ENCODE data around the gene PCDH9. TPM values are rescaled to one million over a fixed set of nuclear protein-coding genes. Genes with fewer than 3 reads are reported as not detected.

PCDH9 gene
- total RNA-seq, 1 experiment from 2014 or later, result 5.8 TPM

DNA sequence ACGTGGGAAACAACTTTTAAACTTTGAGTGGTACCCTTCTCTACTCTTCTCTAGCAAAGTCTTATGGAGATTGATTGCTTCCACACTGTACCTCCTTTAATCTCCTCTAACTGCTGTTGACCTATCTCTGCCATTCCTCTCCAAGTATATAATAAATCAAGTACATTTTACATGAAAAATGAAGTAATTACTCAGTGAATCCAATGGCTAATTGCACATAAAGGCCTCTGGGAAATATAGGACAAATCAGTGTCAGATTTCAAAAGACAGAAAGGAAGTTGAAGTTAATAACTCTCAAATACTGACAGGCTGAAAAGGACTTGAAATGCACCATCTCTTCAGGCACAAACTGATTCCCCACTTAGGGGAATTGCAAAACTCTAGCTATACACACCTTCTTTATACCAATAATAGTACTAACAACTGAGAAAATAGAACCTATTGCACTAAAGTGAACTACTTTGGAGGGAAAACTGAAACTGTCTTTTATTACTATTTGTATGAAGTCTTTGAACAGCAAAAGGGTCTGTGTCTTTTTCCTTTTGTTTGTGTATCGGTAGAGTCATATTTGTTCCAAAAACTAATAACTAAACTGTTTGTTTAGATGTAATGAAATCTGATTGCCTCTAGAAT lies 701.1 kb downstream of the PCDH9 start:
- H3K36me3 ChIP-seq (ENCODE audit: insufficient read depth, low read length, poor library complexity, severe bottlenecking), result no peaks in the 10 kb centered on the region
- BruUV-seq (replicated peaks), result no TSS peak
- ChIA-PET CTCF (no interaction called here), POLR2A (ENCODE audit: low non-redundant PET) (no interaction called here)
- DNase-seq (ENCODE audit: low spot score), result peak; percentile 36
- no peaks in the 10 kb centered on the region for H3K9me3 ChIP-seq (ENCODE audit: low read depth, low read length, poor library complexity, severe bottlenecking)
- no peak overlapping the region for H3K27ac ChIP-seq (ENCODE audit: low read depth, low read length, poor library complexity, severe bottlenecking)
- intact Hi-C loops (cut with micrococcal nuclease; ENCODE audit: unreplicated experiment), result no loop called here
- no peaks in the 10 kb centered on the region for H3K4me1 ChIP-seq (ENCODE audit: insufficient read depth, low read length, poor library complexity, severe bottlenecking)
- peaks cover 40% of the 10 kb centered on the region for H3K27me3 ChIP-seq (replicated peaks; ENCODE audit: insufficient read depth, low read depth, low read length, poor library complexity)
- TF ChIP-seq, protein P1, sequence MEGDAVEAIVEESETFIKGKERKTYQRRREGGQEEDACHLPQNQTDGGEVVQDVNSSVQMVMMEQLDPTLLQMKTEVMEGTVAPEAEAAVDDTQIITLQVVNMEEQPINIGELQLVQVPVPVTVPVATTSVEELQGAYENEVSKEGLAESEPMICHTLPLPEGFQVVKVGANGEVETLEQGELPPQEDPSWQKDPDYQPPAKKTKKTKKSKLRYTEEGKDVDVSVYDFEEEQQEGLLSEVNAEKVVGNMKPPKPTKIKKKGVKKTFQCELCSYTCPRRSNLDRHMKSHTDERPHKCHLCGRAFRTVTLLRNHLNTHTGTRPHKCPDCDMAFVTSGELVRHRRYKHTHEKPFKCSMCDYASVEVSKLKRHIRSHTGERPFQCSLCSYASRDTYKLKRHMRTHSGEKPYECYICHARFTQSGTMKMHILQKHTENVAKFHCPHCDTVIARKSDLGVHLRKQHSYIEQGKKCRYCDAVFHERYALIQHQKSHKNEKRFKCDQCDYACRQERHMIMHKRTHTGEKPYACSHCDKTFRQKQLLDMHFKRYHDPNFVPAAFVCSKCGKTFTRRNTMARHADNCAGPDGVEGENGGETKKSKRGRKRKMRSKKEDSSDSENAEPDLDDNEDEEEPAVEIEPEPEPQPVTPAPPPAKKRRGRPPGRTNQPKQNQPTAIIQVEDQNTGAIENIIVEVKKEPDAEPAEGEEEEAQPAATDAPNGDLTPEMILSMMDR (conservative IDR thresholded peaks at IDR 0.05; ENCODE audit: low read depth, low read length), result no peak
- no peak for TF ChIP-seq EZH2 (IDR thresholded peaks at IDR 0.05; ENCODE audit: borderline replicate concordance, low read depth, low read length, poor library complexity, severe bottlenecking)
- no peak overlapping the region for H3K4me3 ChIP-seq (ENCODE audit: low read depth, low read length, poor library complexity, severe bottlenecking)

DNA sequence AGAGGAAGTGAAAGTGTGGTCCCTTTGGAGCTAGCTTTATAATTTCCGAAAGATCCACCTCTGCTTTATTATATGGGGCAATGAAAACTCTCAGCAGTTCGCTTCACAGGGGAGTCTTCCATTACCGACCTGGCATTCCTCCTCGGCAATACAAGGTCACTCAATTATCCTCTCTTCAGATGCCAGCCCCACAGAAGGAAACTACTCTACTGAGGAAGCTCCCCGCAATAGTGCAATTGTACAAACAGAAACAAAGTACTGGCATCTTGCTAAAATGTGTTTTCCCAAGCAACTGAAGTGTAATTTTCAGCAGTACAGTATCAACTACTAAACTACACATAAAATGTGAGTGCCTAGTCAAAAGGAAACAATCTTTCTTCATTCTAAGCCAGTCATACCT lies 702.0 kb downstream of the PCDH9 start:
- Histone ChIP-seq H3K4me3 (ENCODE audit: low read depth, low read length, poor library complexity, severe bottlenecking) (no peak overlapping the region), H3K27me3 (replicated peaks; ENCODE audit: insufficient read depth, low read depth, low read length, poor library complexity) (peaks cover 34% of the 10 kb centered on the region), H3K36me3 (ENCODE audit: insufficient read depth, low read length, poor library complexity, severe bottlenecking) (no peaks in the 10 kb centered on the region), H3K27ac (ENCODE audit: low read depth, low read length, poor library complexity, severe bottlenecking) (no peak overlapping the region), H3K4me1 (ENCODE audit: insufficient read depth, low read length, poor library complexity, severe bottlenecking) (no peaks in the 10 kb centered on the region), H3K9me3 (ENCODE audit: low read depth, low read length, poor library complexity, severe bottlenecking) (no peaks in the 10 kb centered on the region)
- CTCF ChIA-PET, result no interaction called here
- POLR2A ChIA-PET (ENCODE audit: low non-redundant PET), result no interaction called here
- intact Hi-C loops (cut with micrococcal nuclease; ENCODE audit: unreplicated experiment), result no loop called here
- no peak for TF ChIP-seq EZH2 (IDR thresholded peaks at IDR 0.05; ENCODE audit: borderline replicate concordance, low read depth, low read length, poor library complexity, severe bottlenecking)
- TF ChIP-seq, protein P1 (conservative IDR thresholded peaks at IDR 0.05; ENCODE audit: low read depth, low read length), result no peak
- no TSS peak for BruUV-seq (replicated peaks)
- DNase-seq (ENCODE audit: low spot score), result no peak

DNA sequence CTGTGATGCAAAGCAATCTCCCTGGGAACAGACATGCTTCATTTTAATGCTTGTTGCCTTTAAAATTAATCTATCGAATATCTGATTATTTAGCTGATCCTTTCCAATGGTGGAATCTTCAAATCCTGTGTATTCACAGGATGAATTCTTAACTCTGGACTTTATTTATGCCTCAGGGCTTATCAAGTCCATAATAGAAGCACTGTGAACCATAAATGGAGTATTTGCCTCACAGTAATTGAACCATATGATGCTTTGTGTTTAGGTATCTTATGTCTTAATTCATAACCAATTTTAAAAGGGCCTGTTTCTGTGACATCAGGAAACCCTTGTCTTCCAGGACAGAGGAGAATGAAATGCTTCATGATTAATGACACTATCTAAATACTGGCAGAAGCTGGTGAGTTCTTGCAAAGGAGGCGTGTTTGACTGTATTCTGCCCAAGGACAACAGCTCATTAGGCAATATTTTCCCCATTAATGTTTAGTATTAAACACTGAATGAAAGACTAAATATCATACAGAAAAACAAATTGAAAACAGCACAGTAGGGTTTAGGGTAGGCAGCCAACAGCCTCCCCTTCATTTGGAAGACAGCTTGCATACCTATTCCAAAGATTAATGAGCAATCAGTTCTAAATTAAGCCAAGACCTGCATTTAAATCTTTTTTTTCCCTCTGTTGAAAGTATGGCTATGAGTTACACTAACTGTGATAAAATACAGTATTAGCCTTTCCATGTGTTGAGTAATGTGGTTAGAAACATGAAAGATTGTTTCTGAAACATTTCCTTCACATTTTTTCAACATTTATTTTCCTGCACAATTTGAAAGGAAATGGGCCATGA lies 709.4 kb downstream of the PCDH9 start:
- Histone ChIP-seq H3K27ac (ENCODE audit: low read depth, low read length, poor library complexity, severe bottlenecking) (no peak overlapping the region), H3K27me3 (replicated peaks; ENCODE audit: insufficient read depth, low read depth, low read length, poor library complexity) (peaks cover 17% of the 10 kb centered on the region), H3K36me3 (ENCODE audit: insufficient read depth, low read length, poor library complexity, severe bottlenecking) (no peaks in the 10 kb centered on the region), H3K9me3 (ENCODE audit: low read depth, low read length, poor library complexity, severe bottlenecking) (no peaks in the 10 kb centered on the region), H3K4me3 (ENCODE audit: low read depth, low read length, poor library complexity, severe bottlenecking) (no peak overlapping the region), H3K4me1 (ENCODE audit: insufficient read depth, low read length, poor library complexity, severe bottlenecking) (no peaks in the 10 kb centered on the region)
- intact Hi-C loops (cut with micrococcal nuclease; ENCODE audit: unreplicated experiment), result no loop called here
- CTCF ChIA-PET, result no interaction called here
- POLR2A ChIA-PET (ENCODE audit: low non-redundant PET), result no interaction called here
- TF ChIP-seq, protein P1 (conservative IDR thresholded peaks at IDR 0.05; ENCODE audit: low read depth, low read length), result no peak
- no peak for TF ChIP-seq EZH2 (IDR thresholded peaks at IDR 0.05; ENCODE audit: borderline replicate concordance, low read depth, low read length, poor library complexity, severe bottlenecking)
- no peak for DNase-seq (ENCODE audit: low spot score)
- BruUV-seq (replicated peaks), result no TSS peak

Data from A673 (cell line).